GM12872 (cell line): ENCODE results near the gene AIG1.

Experiments used
- TF ChIP-seq, protein P1 (sequence below): IDR thresholded peaks from 3 replicates; pipeline ENCODE4 v1.5.1; 2011; ENCODE audit warnings: low read depth, mild to moderate bottlenecking, low read length, moderate library complexity; ENCODE audit not compliant: insufficient read depth

AIG1 gene

DNA sequence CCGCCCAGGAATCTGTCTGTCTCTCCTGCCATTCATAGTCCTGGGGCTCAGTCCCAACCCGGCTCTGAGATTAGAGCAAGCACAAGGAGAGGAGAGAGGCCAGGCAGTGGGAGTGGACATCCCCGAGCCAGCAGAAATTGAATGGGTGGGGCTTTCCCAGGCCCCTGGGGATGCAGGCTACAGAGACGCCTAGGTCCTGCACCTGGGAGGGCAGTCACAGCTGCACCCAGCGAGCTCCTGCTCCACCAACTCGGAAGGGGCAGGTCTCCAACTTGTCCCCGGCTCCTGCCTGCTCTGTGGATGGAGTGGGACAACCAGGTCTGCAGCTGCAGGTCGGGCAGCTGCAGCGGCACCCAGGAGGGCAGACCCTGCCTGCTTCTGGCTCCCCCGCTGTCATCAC lies 11.1 kb upstream of the AIG1 start:
- TF ChIP-seq, protein P1, sequence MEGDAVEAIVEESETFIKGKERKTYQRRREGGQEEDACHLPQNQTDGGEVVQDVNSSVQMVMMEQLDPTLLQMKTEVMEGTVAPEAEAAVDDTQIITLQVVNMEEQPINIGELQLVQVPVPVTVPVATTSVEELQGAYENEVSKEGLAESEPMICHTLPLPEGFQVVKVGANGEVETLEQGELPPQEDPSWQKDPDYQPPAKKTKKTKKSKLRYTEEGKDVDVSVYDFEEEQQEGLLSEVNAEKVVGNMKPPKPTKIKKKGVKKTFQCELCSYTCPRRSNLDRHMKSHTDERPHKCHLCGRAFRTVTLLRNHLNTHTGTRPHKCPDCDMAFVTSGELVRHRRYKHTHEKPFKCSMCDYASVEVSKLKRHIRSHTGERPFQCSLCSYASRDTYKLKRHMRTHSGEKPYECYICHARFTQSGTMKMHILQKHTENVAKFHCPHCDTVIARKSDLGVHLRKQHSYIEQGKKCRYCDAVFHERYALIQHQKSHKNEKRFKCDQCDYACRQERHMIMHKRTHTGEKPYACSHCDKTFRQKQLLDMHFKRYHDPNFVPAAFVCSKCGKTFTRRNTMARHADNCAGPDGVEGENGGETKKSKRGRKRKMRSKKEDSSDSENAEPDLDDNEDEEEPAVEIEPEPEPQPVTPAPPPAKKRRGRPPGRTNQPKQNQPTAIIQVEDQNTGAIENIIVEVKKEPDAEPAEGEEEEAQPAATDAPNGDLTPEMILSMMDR, result no peak

DNA sequence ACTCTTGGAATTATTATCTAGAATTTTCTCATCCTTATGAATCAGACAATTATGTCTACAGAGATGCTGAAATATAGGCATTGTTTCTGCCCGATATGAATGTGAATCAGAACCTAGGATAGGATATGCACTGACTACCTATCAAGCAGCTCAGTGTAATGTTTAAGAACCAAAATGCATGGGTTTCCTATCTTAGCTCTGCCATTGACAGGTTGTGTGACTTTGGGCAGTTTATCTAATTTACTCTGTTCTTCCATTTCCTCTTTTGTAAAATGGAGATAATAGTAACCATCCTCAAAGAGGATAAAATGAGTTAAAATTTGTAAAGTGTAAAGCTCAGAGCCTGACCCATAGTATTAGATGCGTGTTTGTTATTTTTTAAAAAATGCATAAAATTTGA lies 10.2 kb upstream of the AIG1 start:
- TF ChIP-seq, protein P1, result no peak

DNA sequence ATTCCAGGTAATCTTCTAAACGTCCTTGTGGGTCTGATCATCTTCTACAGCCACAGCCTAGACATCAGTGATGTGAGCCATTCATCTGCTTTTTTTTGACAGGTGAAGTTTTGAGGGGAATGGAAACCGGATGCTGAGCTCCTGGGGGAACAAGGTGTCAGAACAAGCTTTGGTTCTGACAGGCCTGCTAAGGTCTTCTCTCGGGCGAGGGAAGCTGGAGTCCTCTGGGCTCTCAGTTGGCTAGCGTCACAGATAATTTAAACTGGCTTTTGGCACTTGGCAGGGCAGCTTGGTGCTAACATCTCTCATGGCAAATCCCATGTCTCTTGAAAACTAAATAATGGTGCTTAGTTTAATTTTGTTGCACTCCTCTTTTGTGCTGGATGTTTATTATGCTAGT lies 8.4 kb upstream of the AIG1 start:
- TF ChIP-seq, protein P1, result no peak

DNA sequence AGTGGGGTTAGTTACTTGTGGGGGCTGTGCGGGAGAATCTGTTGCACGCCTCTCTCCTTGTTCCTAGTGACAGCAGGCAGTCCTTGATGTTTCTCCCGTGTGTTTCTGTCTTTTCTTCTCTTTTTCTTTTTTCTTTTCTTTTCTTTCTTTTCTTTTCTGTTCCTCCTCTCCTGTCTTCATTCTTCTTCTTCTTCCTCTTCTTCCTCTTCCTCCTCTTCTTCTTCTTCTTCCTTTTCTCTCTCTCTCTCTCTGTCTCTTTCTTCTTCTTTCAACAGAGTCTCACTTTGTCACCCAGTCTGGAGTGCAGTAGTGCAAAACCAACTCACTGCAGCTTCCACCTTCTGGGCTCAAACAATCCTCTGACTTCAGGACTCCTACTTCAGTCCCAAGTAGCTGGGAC lies 6.8 kb upstream of the AIG1 start:
- TF ChIP-seq, protein P1, result no peak

DNA sequence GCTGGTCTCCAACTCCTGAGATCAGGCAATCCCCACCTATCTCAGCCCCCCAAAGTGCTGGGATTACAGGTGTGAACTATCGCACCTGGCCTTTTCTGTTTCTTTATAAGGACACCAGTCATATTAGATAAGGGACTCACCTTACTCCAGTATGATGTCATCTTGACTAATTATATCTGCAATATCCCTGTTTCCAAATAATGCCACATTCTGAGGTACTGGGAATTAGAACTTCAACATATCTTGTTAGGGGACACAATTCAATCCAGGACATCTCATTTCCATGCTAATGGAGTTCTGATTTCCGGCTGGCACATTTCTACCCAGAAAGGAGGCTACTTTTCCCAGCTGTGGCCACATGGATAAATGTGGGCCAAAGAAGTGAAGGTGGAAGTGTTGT lies 6.4 kb upstream of the AIG1 start:
- TF ChIP-seq, protein P1, result no peak

DNA sequence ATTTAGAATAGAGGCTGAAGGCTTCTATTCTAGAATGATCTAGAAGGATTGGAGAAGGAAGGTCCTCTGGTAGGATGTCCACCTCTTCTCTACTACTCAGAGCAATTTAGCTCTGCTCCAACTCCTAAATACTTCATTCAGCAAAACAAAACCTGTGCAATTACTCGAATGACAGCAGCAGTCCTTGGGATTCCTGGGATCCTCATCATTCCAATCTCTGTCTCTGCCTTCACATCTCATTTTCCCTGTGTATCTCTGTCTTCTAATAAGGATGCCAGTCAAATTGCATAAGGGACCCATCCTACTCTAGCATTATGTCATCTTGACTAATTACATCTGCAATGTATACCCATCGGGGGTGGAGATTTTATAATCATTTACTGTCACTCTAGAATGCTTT lies 5.5 kb upstream of the AIG1 start:
- TF ChIP-seq, protein P1, result no peak

DNA sequence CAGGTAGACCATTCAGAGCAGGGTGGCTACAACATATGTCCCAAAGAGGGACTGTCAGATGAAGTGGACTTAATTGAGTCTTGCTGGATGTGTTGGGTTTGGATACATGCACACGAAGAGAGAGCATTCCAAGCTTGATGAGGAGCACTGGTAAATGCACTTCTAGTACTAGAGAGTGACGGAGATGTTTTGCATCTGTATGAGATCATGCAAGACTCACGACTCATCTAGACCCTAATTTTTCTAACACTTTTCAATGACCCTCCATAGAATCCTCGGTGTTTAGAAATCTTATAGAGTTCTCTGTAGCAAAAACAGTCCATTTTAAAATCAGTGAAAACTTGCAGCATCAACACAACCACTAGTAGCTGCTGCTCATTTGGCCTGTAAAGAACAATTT lies 4.8 kb upstream of the AIG1 start:
- TF ChIP-seq, protein P1, result no peak

DNA sequence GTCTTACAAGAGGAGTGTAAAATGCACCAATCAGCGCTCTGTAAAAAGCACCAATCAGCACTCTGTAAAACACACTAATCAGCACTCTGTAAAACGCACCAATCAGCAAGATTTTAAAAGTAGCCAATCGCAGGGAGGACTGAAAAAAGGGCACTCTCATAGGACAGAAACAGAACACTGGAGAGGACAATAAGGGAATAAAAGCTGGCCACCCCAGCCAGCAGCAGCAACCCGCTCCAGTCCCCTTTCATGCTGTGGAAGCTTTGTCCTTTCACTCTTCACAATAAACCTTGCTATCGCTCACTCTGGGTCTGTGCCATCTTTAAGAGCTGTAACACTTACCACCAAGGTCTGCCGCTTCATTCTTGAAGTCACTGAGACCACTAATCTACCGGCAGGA lies 1.7 kb upstream of the AIG1 start:
- TF ChIP-seq, protein P1, result no peak
